Stimulated activated CD4-positive, alpha-beta T cell treated with anti-CD3 and anti-CD28 coated beads, TNF-alpha, amount 100 ng/mL, for 1 hour (primary cell): ENCODE data around the gene SUSD1.
"Not testable (repeated sequence)": the region's sequence is repeated elsewhere in the genome, so short reads cannot be mapped to it uniquely, and the experiment has no call there.

ENCODE experiments used
- DNase-seq, 3 donors: peaks; one replicate each; pipeline ENCODE4 v3.0.0-alpha.2; 2020; ENCODE audit warnings: low read depth in 3 of 3, low spot score in 1 of 3

Gene SUSD1

GRCh38 chr9:112174222-112174964, 704 bp downstream of the SUSD1 start:
- DNase-seq: peak in 2 of 3 donors; percentile 43 to 47

- DNase-seq: no peak
These were observed 1.4 kb downstream of the SUSD1 start for GRCh38 chr9:112173489-112174221.

GRCh38 chr9:112170968-112171367, 4.1 kb downstream of the SUSD1 start:
- no peak for DNase-seq

- no peak for DNase-seq
These were observed 4.9 kb downstream of the SUSD1 start for GRCh38 chr9:112170235-112170634.

- no peak for DNase-seq
These were observed 5.7 kb downstream of the SUSD1 start for GRCh38 chr9:112169368-112169767.

GRCh38 chr9:112168197-112168596, 6.9 kb downstream of the SUSD1 start:
- DNase-seq: no peak

- no peak for DNase-seq
These were observed 8.6 kb downstream of the SUSD1 start for GRCh38 chr9:112166176-112167140.

GRCh38 chr9:112162621-112163413, 12.3 kb downstream of the SUSD1 start:
- DNase-seq: no peak

GRCh38 chr9:112159781-112160180, 15.3 kb downstream of the SUSD1 start:
- DNase-seq: no peak

- no peak for DNase-seq
These were observed 16.3 kb downstream of the SUSD1 start for GRCh38 chr9:112158656-112159367.

- no peak for DNase-seq
These were observed 17.1 kb downstream of the SUSD1 start for GRCh38 chr9:112157961-112158360.

- DNase-seq: no peak
These were observed 18.0 kb downstream of the SUSD1 start for GRCh38 chr9:112157087-112157486.

- DNase-seq: no peak
These were observed 25.9 kb downstream of the SUSD1 start for GRCh38 chr9:112149211-112149610.

- no peak for DNase-seq
These were observed 29.2 kb downstream of the SUSD1 start for GRCh38 chr9:112145886-112146285.

GRCh38 chr9:112144807-112145206, 30.3 kb downstream of the SUSD1 start:
- no peak for DNase-seq

- DNase-seq: no peak
These were observed 32.7 kb downstream of the SUSD1 start for GRCh38 chr9:112142420-112142819.

GRCh38 chr9:112140936-112141335, 34.2 kb downstream of the SUSD1 start:
- no peak for DNase-seq

- DNase-seq: no peak
These were observed 38.0 kb downstream of the SUSD1 start for GRCh38 chr9:112137066-112137465.

GRCh38 chr9:112135706-112136105, 39.4 kb downstream of the SUSD1 start:
- no peak for DNase-seq

- not testable (repeated sequence) for DNase-seq
These were observed 41.3 kb downstream of the SUSD1 start for GRCh38 chr9:112133806-112134205.
